ENCODE data around the gene STAU1. TPM values are rescaled to one million over a fixed set of nuclear protein-coding genes. Genes with fewer than 3 reads are reported as not detected.

Gene STAU1
- polyA plus RNA-seq, 3 donors: 17.3 to 34.2 (median 24.0) TPM

DNA sequence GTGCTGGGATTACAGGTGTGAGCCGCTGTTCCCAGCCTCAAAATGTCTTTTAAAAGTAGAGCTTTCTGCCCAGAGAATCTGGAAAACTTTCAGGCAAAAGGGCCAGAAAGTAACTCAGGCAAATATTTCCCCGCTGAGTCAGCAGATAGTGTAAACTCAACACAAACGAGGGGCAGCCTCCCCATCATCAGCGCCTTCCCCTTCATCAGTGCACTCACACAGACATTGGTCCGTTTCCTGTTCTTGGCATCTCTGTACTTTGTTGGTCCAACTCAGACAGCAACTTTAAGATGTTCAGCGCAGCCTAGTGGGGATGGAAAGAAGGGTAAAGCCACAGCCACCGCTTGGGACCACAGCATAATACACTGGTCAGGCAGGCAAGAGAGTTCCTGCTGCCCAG is 72.6 kb downstream of the STAU1 start:
- H3K27me3 ChIP-seq (ENCODE audit: control insufficient read depth in 2 of 2, insufficient read depth in 2 of 2, low read length in 2 of 2): no peaks in the 10 kb centered on the region
- H3K4me1 Mint-ChIP-seq: no peaks in the 10 kb centered on the region
- H4K20me1 ChIP-seq (ENCODE audit: insufficient read depth, low read length): no peaks in the 10 kb centered on the region
- H3K9me3 ChIP-seq (replicated peaks in 1 of 2; ENCODE audit: control insufficient read depth in 1 of 2, insufficient read depth in 1 of 2, low read length in 2 of 2): no peaks in the 10 kb centered on the region
- peaks cover 80 to 89% of the 10 kb centered on the region in 2 donors for H3K36me3 ChIP-seq (replicated peaks in 1 of 2; ENCODE audit: control insufficient read depth in 1 of 2, insufficient read depth in 2 of 2, low read length in 2 of 2)
- TF ChIP-seq CTCF (IDR thresholded peaks at IDR 0.05): no peak
- no peak overlapping the region for H3K4me2 ChIP-seq (replicated peaks; ENCODE audit: extremely low read depth, low read length, poor library complexity, severe bottlenecking)
- H3K27ac ChIP-seq (ENCODE audit: low read depth in 1 of 2, low read length in 2 of 2): no peak overlapping the region
- H3K4me3 Mint-ChIP-seq: no peak overlapping the region
- H3K27ac Mint-ChIP-seq: peak overlapping the region in 2 of 7 donors; percentile 53 to 58
- H3K4me3 ChIP-seq (replicated peaks in 1 of 3; ENCODE audit: low read depth in 2 of 3, low read length in 3 of 3): no peak overlapping the region
- no peak overlapping the region for H2AFZ ChIP-seq (ENCODE audit: insufficient read depth, low read depth, low read length, poor library complexity, severe bottlenecking)
- no peak for DNase-seq
- H3K27me3 Mint-ChIP-seq (ENCODE audit: low read depth in 3 of 3): no peaks in the 10 kb centered on the region
- intact Hi-C loops (cut with micrococcal nuclease): no loop called here
- no peaks in the 10 kb centered on the region for H3K79me2 ChIP-seq (ENCODE audit: insufficient read depth, low read length)
- H3K9ac ChIP-seq (ENCODE audit: insufficient read depth, low read length, poor library complexity, severe bottlenecking): no peak overlapping the region
- H3K36me3 Mint-ChIP-seq: peaks cover 77 to 87% of the 10 kb centered on the region in 2 donors
- no peaks in the 10 kb centered on the region for H3K4me1 ChIP-seq (ENCODE audit: control insufficient read depth in 1 of 2, insufficient read depth in 2 of 2, low read length in 2 of 2)
- 88% methylated on average over 6 of the region's 7 CpGs for WGBS (ENCODE audit: insufficient coverage)
- peaks cover 0 to 3% (median 0%) of the 10 kb centered on the region in 7 donors for H3K9me3 Mint-ChIP-seq

GRCh38 chr20:49112596-49113274 is 75.4 kb downstream of the STAU1 start:
- TF ChIP-seq CTCF (IDR thresholded peaks at IDR 0.05): no peak
- Mint-ChIP-seq H3K9me3 (peaks cover 0 to 1% (median 0%) of the 10 kb centered on the region in 7 donors), H3K27ac (peak overlapping the region in 1 of 7 donors; percentile 37), H3K4me3 (no peak overlapping the region), H3K36me3 (peaks cover 54 to 67% of the 10 kb centered on the region in 2 donors), H3K27me3 (ENCODE audit: low read depth in 3 of 3) (no peaks in the 10 kb centered on the region), H3K4me1 (no peaks in the 10 kb centered on the region)
- Histone ChIP-seq H3K4me2 (replicated peaks; ENCODE audit: extremely low read depth, low read length, poor library complexity, severe bottlenecking) (no peak overlapping the region), H3K9ac (ENCODE audit: insufficient read depth, low read length, poor library complexity, severe bottlenecking) (no peak overlapping the region), H3K27ac (ENCODE audit: low read depth in 1 of 2, low read length in 2 of 2) (no peak overlapping the region), H4K20me1 (ENCODE audit: insufficient read depth, low read length) (no peaks in the 10 kb centered on the region), H3K4me3 (replicated peaks in 1 of 3; ENCODE audit: low read depth in 2 of 3, low read length in 3 of 3) (no peak overlapping the region), H2AFZ (ENCODE audit: insufficient read depth, low read depth, low read length, poor library complexity, severe bottlenecking) (no peak overlapping the region), H3K36me3 (replicated peaks in 1 of 2; ENCODE audit: control insufficient read depth in 1 of 2, insufficient read depth in 2 of 2, low read length in 2 of 2) (peaks cover 52 to 63% of the 10 kb centered on the region in 2 donors), H3K79me2 (ENCODE audit: insufficient read depth, low read length) (no peaks in the 10 kb centered on the region), H3K4me1 (ENCODE audit: control insufficient read depth in 1 of 2, insufficient read depth in 2 of 2, low read length in 2 of 2) (no peaks in the 10 kb centered on the region), H3K9me3 (replicated peaks in 1 of 2; ENCODE audit: control insufficient read depth in 1 of 2, insufficient read depth in 1 of 2, low read length in 2 of 2) (no peaks in the 10 kb centered on the region), H3K27me3 (ENCODE audit: control insufficient read depth in 2 of 2, insufficient read depth in 2 of 2, low read length in 2 of 2) (no peaks in the 10 kb centered on the region)
- intact Hi-C loops (cut with micrococcal nuclease): no loop called here
- WGBS (ENCODE audit: insufficient coverage): 92% methylated on average over 6 of the region's 15 CpGs
- no peak for DNase-seq

Measured in CD14-positive monocyte (primary cell).